A549 (cell line): ENCODE results near the gene KRTAP10-7. TPM values are rescaled to one million over a fixed set of nuclear protein-coding genes. Genes with fewer than 3 reads are reported as not detected.
"Not testable (repeated sequence)": the region's sequence is repeated elsewhere in the genome, so short reads cannot be mapped to it uniquely, and the experiment has no call there.

Experiments used
- ATAC-seq, 2 experiments: fragments of 200-7000 bp in 1 of 2; fragments of >200 bp in 1 of 2; cut with Nextera tagmentation in 1 of 2; cut with Tn5 transposase in 1 of 2; 3 replicates each; pipeline versions ENCODE4 v1.8.0 to v1.9.1; 2018 to 2020; ENCODE audit warnings: mild to moderate bottlenecking in 1 of 2, moderate library complexity in 1 of 2
- CTCF ChIA-PET: fragments of 300-600 bp; sonication (Branson Sonifier 250); formaldehyde crosslinking; extraction: SDS; loops from one replicate; lab custom pipeline; 2021; ENCODE audit warnings: antibody characterized with exemption, inconsistent platforms; lab: Yijun Ruan, JAX
- POLR2A ChIA-PET: fragments of 350-600 bp; formaldehyde crosslinking; extraction: SDS; loops from one replicate; lab custom pipeline; 2021; ENCODE audit warnings: antibody characterized with exemption, inconsistent platforms; lab: Yijun Ruan, JAX
- DNase-seq, 2 experiments: peaks; one replicate each; pipeline versions ENCODE4 v3.0.0 to v3.0.0-alpha.2; 2011 to 2016; ENCODE audit warnings: low read depth in 1 of 2, low spot score in 1 of 2
- FAIRE-seq: peaks from 2 replicates; lab custom pipeline; 2011; peaks lifted over from hg19 to GRCh38; lab: Jason Lieb, UNC
- H3K27ac ChIP-seq, 2 experiments: fragments of >200 bp; sonication (Bioruptor Twin); formaldehyde crosslinking; 3 replicates each; pipeline ENCODE4 v1.5.1; 2016 to 2017
- H3K4me1 ChIP-seq: fragments of >200 bp; sonication (Bioruptor Twin); formaldehyde crosslinking; 3 replicates; pipeline ENCODE4 v1.6.1; 2016
- H3K4me2 ChIP-seq: fragments of >200 bp; sonication (Bioruptor Twin); formaldehyde crosslinking; 3 replicates; pipeline ENCODE4 v1.6.1; 2016
- H3K4me3 ChIP-seq: fragments of >200 bp; sonication (Bioruptor Twin); formaldehyde crosslinking; 3 replicates; pipeline ENCODE4 v1.5.1; 2016
- H3K9me3 ChIP-seq: fragments of >200 bp; sonication (Bioruptor Twin); formaldehyde crosslinking; 3 replicates; pipeline ENCODE4 v1.6.1; 2016
- ATOH8 ChIP-seq: fragments of 250-450 bp; sonication (Bioruptor Pico); IDR thresholded peaks from 2 replicates; pipeline ENCODE4 v1.5.0; 2020; ENCODE audit warnings: low read depth, mild to moderate bottlenecking, moderate library complexity
- BHLHE40 ChIP-seq: IDR thresholded peaks from 2 replicates; pipeline ENCODE4 v1.6.1; 2012; ENCODE audit warnings: low read depth, low read length, inconsistent platforms
- CHD4 ChIP-seq: fragments of 200-600 bp; sonication (generic); IDR thresholded peaks from 2 replicates; pipeline ENCODE4 v1.6.1; 2016; ENCODE audit warnings: antibody characterized with exemption, mild to moderate bottlenecking, borderline replicate concordance
- E2F6 ChIP-seq: IDR thresholded peaks from 2 replicates; pipeline ENCODE4 v1.6.1; 2012; ENCODE audit warnings: low read depth, borderline replicate concordance
- ESRRA ChIP-seq: fragments of 150-350 bp; IDR thresholded peaks from 2 replicates; pipeline ENCODE4 v1.6.1; 2014; ENCODE audit warnings: mild to moderate bottlenecking, low read length, borderline replicate concordance
- HOXA7 ChIP-seq: fragments of 250-450 bp; sonication (Bioruptor Pico); IDR thresholded peaks from 2 replicates; pipeline ENCODE4 v1.5.0; 2020; ENCODE audit warnings: mild to moderate bottlenecking, moderate library complexity
- JUN ChIP-seq, 2 experiments: fragments of >200 bp; sonication (Bioruptor Twin); formaldehyde crosslinking; IDR thresholded peaks; 2 replicates in 1 of 2; 3 replicates in 1 of 2; pipeline ENCODE4 v1.6.1; 2016 to 2017
- JUNB ChIP-seq: fragments of >200 bp; sonication (Bioruptor Twin); formaldehyde crosslinking; IDR thresholded peaks from 2 replicates; pipeline ENCODE4 v1.6.1; 2016
- KDM1A ChIP-seq: fragments of 200-600 bp; sonication (generic); IDR thresholded peaks from 2 replicates; pipeline ENCODE4 v1.6.1; 2016; ENCODE audit warnings: low read depth, mild to moderate bottlenecking
- MAFK ChIP-seq: fragments of 450-650 bp; IDR thresholded peaks from 2 replicates; pipeline ENCODE4 v1.6.1; 2014; ENCODE audit not compliant: partially characterized antibody
- NFE2L2 ChIP-seq: fragments of 150-350 bp; conservative IDR thresholded peaks from 2 replicates; pipeline ENCODE4 v1.6.1; 2014; ENCODE audit warnings: low read length
- PHF8 ChIP-seq: fragments of 200-600 bp; sonication (generic); IDR thresholded peaks from 2 replicates; pipeline ENCODE4 v1.6.1; 2016; ENCODE audit warnings: low read depth, mild to moderate bottlenecking, antibody characterized with exemption, moderate library complexity, borderline replicate concordance
- POLR2A ChIP-seq: IDR thresholded peaks from 2 replicates; pipeline ENCODE4 v1.6.1; 2012; ENCODE audit warnings: mild to moderate bottlenecking, low read length
- POLR2AphosphoS2 ChIP-seq: conservative IDR thresholded peaks from 2 replicates; pipeline ENCODE4 v1.6.1; 2012; ENCODE audit warnings: low read length, improper control_type of control experiment, inconsistent platforms
- RAD21 ChIP-seq, 2 experiments: fragments of >200 bp in 1 of 2; sonication (Bioruptor Twin) in 1 of 2; formaldehyde crosslinking in 1 of 2; IDR thresholded peaks in 1 of 2; conservative IDR thresholded peaks in 1 of 2; 2 replicates in 1 of 2; 3 replicates in 1 of 2; pipeline ENCODE4 v1.6.1; 2012 to 2018; ENCODE audit warnings: inconsistent platforms in 1 of 2
- RFX5 ChIP-seq: fragments of 450-650 bp; IDR thresholded peaks from 2 replicates; pipeline ENCODE4 v1.7.1; 2014; ENCODE audit warnings: antibody characterized with exemption, mild to moderate bottlenecking, moderate library complexity
- SREBF2 ChIP-seq: fragments of 450-650 bp; IDR thresholded peaks from 2 replicates; pipeline ENCODE4 v1.6.1; 2014; ENCODE audit warnings: mild to moderate bottlenecking, moderate library complexity
- TFCP2L1 ChIP-seq: fragments of 250-450 bp; sonication (Bioruptor Pico); IDR thresholded peaks from 2 replicates; pipeline ENCODE4 v1.5.0; 2021; ENCODE audit warnings: mild to moderate bottlenecking
- ZC3H11A ChIP-seq: fragments of 450-650 bp; IDR thresholded peaks from 2 replicates; pipeline ENCODE4 v1.6.1; 2014; ENCODE audit warnings: antibody characterized with exemption, mild to moderate bottlenecking
- ZSCAN20 ChIP-seq: fragments of 250-450 bp; sonication (Bioruptor Pico); IDR thresholded peaks from 2 replicates; pipeline ENCODE4 v1.8.0; 2022; ENCODE audit warnings: mild to moderate bottlenecking, moderate library complexity
- WGBS: methylation state at CpG from one replicate; pipeline ENCODE4 v1.1.6; 2017; ENCODE audit errors: missing lambda C conversion rate; 5-methylcytosine and 5-hydroxymethylcytosine counted together
- polyA plus RNA-seq, 4 experiments: library from polyadenylated mRNA; depleted of rRNA in 3 of 4; stranded (reverse); fragments of >200 nt; fragmentation: RNase III in 1 of 4; extraction: RNeasy Plus Mini Kit Qiagen cat#74134 plus additional on column Dnase treatment in 1 of 4; gene quantifications; 2 replicates in 3 of 4; 3 replicates in 1 of 4; pipeline ENCODE4 v1.2.3, GENCODE V29; 2011 to 2017
- TF ChIP-seq, protein P1 (sequence below): fragments of 150-350 bp; IDR thresholded peaks from 2 replicates; pipeline ENCODE4 v1.6.1; 2014; ENCODE audit warnings: low read depth, mild to moderate bottlenecking, low read length

Gene KRTAP10-7
- polyA plus RNA-seq, 2 of the 4 experiments (the other 2 are of a cell fraction) = not detected

DNA sequence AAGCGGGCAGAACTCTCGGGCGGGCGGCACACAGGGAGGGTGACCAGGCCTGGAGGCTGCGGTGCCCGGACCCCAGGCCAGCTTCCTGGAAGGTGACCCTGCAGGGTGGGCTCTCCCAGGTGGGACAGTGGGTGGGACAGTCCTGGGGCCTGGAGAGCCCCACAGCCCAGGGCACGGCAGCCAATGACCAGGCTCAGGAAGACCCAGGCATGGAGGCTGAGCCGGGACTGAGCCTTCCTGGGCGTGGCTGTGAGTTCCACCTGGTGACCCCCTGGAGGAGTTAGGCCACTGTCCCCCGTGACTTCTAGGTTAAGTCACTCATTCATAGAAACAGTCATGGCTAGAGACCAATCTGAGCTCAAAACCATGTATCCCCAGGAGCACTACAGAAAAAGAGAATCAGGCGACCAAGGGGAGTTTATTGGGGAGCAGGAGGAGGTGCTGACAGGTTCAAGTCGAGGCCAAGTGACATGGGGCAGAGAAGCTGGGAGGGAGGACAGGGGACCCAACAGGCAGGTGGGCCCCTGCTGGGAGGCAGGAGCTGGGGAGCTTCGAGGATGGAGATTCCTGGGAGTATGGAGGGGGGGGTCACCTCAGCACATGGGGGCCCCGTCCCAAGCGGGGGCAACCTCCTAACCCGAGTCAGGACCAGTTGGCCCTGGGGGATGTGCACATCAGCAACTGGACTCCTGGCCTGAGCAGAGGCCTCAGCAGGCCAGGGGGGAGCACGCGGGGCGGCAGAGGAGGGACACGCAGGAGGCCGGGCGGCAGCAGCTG lies 21.2 kb upstream of the KRTAP10-7 start (continued):
- TF ChIP-seq RFX5 = no peak
- TF ChIP-seq, all 56 proteins: peak for 0

GRCh38 chr21:44579833-44580144 lies 20.6 kb upstream of the KRTAP10-7 start:
- 22% methylated on average over 2 of the region's 7 CpGs for WGBS
- no peaks in the 10 kb centered on the region for H3K4me1 ChIP-seq
- no peak for ATAC-seq
- H3K4me3 ChIP-seq = no peak overlapping the region
- H3K4me2 ChIP-seq = no peak overlapping the region
- FAIRE-seq = no peak
- H3K9me3 ChIP-seq = peaks cover 20% of the 10 kb centered on the region
- no peak for TF ChIP-seq PHF8
- TF ChIP-seq JUN (IDR thresholded peaks at IDR 0.05) = no peak
- DNase-seq = no peak
- ChIA-PET POLR2A (no interaction called here), CTCF (interaction anchor here (1.2 to 2.1 kb wide), 4 partner anchors 9 to 163 kb away, joined by 3 to 6 read pairs (median 4); no protein-coding TSS in a partner anchor)
- H3K27ac ChIP-seq = no peak overlapping the region

GRCh38 chr21:44580231-44580821 lies 20.1 kb upstream of the KRTAP10-7 start, which contains the start of gene KRTAP10-5:
TSS of gene KRTAP10-5 (minus strand) at chr21:44580604. CDS start at chr21:44580578, 26 bp downstream.
- H3K4me1 ChIP-seq, FAIRE-seq, H3K4me3 ChIP-seq, H3K27ac ChIP-seq, POLR2A ChIA-PET: not testable (repeated sequence)
- ATAC-seq = peak; percentile 54 to 66; a peak in 4 of 6 replicates
- peak in 1 of 2 experiments; percentile 42 for DNase-seq
- CTCF ChIA-PET = interaction anchor here (1.1 to 2.1 kb wide), 5 partner anchors 10 to 213 kb away, joined by 3 to 6 read pairs (median 4); partner anchors contain the start of gene KRTAP10-6
- Histone ChIP-seq H3K9me3 (peaks cover 20% of the 10 kb centered on the region), H3K4me2 (0 out of 3 replicates have a peak within 1 kb of the TSS, but pooled peaks have one; percentile 25)
- WGBS = 15% methylated on average over 7 of the region's 19 CpGs

GRCh38 chr21:44581158-44581557 lies 19.2 kb upstream of the KRTAP10-7 start:
- ChIA-PET CTCF (interaction anchor here (1.1 to 2.1 kb wide), 3 partner anchors 11 to 212 kb away, joined by 3 to 6 read pairs (median 4); partner anchors contain the start of gene KRTAP10-6), POLR2A (no interaction called here)
- WGBS = 50% methylated on average over 3 of the region's 3 CpGs
- Histone ChIP-seq H3K9me3 (peaks cover 20% of the 10 kb centered on the region), H3K27ac (no peak overlapping the region), H3K4me1 (no peaks in the 10 kb centered on the region), H3K4me3 (no peak overlapping the region), H3K4me2 (no peak overlapping the region)
- TF ChIP-seq ZSCAN20 (CRISPR knock-in tag) (no peak), ATOH8 (CRISPR knock-in tag) (no peak), ESRRA (no peak), POLR2A (no peak), HOXA7 (CRISPR knock-in tag) (no peak), JUNB (no peak), KDM1A (no peak), MAFK (no peak), POLR2AphosphoS2 (no peak)
- FAIRE-seq = no peak
- ATAC-seq = no peak
- no peak for DNase-seq

DNA sequence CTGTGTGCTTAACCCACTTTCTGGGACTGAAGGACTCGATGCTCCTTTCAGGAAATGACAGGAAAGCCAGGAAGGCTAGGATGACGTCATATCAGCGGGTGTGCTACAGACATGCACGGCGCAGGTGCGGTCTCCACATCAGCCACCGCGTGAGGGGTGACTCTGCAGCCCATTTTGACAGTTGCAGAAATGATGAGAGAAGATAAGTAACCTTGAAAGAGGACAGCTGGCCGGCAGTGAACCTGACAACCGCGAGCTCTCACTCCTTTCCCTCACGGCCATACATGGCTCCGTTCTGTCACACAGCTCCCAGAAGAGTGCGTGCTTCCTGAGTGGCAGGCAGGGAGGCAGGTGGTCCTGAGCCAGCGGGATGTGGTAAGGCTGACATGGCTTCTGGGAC lies 18.3 kb upstream of the KRTAP10-7 start:
- ChIA-PET CTCF (no interaction called here), POLR2A (no interaction called here)
- H3K9me3 ChIP-seq = peaks cover 15% of the 10 kb centered on the region
- no peak overlapping the region for H3K4me2 ChIP-seq
- ATAC-seq = no peak
- H3K4me3 ChIP-seq = no peak overlapping the region
- no peak for DNase-seq
- no peaks in the 10 kb centered on the region for H3K4me1 ChIP-seq
- 65% methylated on average over 15 of the region's 15 CpGs for whole genome bisulfite sequencing
- no peak for FAIRE-seq
- no peak overlapping the region for H3K27ac ChIP-seq
- TF ChIP-seq ZSCAN20 (CRISPR knock-in tag) (no peak), ZC3H11A (no peak), NFE2L2 (no peak), ESRRA (no peak), RAD21 (conservative IDR thresholded peaks at IDR 0.05 in 1 of 2, IDR thresholded peaks at IDR 0.05 in 1 of 2) (no peak), SREBF2 (no peak), E2F6 (no peak), BHLHE40 (no peak), KDM1A (no peak), TFCP2L1 (CRISPR knock-in tag) (no peak), CHD4 (no peak)
- TF ChIP-seq, protein P1, sequence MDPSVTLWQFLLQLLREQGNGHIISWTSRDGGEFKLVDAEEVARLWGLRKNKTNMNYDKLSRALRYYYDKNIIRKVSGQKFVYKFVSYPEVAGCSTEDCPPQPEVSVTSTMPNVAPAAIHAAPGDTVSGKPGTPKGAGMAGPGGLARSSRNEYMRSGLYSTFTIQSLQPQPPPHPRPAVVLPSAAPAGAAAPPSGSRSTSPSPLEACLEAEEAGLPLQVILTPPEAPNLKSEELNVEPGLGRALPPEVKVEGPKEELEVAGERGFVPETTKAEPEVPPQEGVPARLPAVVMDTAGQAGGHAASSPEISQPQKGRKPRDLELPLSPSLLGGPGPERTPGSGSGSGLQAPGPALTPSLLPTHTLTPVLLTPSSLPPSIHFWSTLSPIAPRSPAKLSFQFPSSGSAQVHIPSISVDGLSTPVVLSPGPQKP = no peak
